Measurements from ENCODE around the gene CEACAM4.
"Not testable (repeated sequence)": the region's sequence is repeated elsewhere in the genome, so short reads cannot be mapped to it uniquely, and the experiment has no call there.

The CEACAM4 gene

DNA sequence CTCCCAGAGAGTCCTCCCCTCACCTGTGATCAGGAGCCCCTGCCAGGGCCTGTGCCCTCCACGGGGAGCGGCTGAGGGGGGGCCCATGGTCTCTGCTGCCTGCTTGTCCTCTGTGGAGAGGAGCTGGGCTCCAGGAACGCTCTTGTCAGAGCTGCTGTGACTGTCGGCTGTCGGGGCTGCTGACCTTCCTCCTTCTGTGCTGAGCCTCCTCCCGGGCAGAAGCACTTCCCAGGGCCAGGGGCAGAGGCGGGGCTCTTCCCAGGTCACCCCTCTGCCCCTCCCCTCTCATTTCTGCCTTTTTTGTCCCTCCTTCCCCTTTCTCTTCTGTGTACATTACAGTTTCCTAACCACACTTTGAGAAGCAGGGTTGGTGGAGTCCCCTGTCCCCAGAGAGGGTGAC, at the start of gene CEACAM4:
TSS of gene CEACAM4 (minus strand) at position 198 of the 400 bp plus-strand sequence. CDS start at position 87, 111 bp downstream.
- DNase-seq (ENCODE audit: low spot score) = no peak

DNA sequence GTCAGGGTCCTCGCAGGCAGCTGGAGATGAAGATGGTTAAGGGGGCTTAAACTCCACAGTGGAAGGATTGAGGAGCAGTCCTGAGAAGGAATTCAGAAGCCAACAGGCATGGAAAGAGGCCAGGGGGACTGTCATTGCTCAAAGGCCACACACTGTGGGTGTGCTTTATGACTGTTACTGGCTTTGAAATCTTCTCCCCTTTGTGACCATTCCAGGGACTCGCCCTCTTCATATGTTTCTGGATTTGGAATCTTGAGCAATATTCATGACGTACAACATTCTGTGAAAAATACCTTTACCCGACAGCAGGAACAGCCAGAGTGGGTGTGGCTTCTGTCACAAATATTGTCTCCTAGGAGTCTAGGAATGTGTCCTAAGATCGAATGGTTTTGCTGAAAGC, 44.6 kb upstream of the CEACAM4 start:
- no peak for DNase-seq (ENCODE audit: low spot score)

DNA sequence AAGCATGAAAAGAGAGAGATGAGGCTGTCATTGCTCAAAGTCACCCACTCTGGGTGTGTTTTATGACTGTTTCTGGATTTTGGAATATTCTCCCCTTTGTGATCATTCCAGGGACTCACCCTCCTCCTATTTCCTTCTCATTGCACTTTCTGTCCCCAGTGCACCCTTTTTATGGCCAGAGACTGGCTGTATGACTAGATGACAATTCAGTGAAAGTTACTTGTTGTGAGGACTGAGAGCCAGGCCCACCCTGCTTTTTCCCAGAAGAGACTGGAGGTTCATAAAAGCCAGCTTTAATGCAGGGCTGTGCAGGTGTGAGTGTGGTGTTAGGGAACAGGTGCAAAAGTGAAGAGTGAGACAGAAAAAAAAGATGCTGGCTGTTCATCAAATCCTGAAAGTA, 43.9 kb upstream of the CEACAM4 start:
- DNase-seq (ENCODE audit: low spot score) = no peak

DNA sequence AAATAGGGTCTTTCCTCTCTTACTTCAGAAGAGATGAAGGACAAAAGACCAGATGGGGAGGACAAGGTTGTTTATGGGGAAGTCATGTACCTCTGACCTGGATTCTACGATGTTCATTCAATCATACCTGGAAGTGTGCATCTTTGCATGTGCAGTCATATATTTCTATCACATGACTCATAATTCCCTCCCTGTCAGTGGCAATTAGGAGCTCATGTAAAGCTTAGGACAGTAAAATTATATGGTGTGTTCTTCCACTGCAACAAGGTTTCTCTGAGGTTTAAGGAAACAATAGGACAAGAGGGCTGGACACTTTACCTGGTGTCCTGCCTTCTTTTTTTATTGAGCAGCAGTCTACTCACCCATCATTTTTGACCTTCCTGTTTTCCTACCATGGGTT, 41.4 kb upstream of the CEACAM4 start:
- no peak for DNase-seq (ENCODE audit: low spot score)

DNA sequence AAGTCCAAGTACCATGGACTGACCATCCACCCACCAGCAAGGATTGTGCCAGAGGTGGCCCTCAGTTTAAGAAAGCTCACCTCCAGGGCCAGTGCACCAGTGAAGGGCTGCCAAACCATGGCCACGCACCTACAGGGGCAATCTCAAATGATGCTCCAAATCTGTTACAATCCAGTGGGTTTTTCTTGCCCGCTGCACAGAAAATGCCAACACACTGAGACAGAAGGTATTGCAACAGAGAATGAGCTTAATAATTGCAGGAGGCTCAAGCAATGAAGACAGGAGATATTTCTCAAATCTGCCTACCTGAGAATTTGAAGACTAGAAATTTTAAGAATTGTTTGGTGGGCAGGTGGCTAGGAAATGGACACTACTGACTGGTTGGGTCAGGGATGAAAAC, 39.2 kb upstream of the CEACAM4 start:
- DNase-seq (ENCODE audit: low spot score) = no peak

DNA sequence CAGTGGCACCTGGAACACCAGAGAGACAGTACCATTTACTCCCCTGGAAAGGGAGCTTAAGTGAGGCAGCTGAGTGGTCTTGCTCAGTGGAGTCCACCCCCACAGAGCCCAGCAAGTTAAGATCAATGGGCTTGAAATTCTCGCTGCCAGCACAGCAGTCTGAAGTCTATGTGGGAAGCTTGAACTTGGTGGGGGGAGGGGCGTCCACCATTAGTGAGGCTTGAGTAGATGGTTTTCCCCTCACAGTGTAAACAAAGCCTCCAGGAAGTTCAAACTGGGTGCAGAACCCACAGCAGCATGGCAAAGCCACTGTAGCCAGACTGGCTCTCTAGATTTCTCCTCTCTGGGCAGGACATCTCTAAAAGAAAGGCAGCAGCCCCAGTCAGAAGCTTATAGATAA, 30.3 kb upstream of the CEACAM4 start:
- no peak for DNase-seq (ENCODE audit: low spot score)

DNA sequence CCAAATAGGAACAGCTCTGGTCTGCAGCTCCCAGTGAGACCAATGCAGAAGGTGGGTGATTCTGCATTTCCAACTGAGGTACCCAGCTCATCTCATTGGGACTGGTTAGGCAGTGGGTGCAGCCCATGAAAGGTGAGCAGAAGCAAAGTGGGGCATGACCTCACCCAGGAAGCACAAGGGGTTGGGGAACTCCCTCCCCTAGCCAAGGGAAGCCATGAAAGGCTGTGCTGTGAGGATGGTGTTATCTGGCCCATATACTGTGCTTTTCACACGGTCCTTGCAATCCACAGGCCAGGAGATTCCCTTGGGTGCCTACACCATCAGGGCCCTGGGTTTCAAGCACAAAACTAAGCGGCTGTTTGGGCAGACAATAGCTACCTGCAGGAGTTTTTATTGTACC, 29.9 kb upstream of the CEACAM4 start:
- DNase-seq (ENCODE audit: low spot score) = not testable (repeated sequence)

DNA sequence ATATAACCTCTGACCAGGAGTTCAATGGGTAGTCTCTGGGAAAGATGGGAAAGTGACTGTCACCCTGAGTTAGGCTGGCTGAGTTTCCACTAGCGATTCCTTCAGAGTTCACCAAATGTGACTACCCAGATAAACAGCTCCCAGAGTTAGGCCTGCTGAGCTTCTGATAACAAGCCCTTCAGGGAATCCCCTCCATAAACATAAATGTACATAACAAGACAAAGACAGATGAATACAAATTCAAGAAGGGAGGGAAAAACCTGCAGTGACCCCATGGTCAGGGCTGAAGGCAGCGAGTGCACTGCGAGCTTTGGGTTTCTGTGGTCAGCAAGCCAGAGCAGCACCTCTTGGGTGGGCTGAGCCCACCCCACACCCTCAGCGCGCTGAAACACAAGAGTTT, 25.4 kb upstream of the CEACAM4 start:
- no peak for DNase-seq (ENCODE audit: low spot score)

DNA sequence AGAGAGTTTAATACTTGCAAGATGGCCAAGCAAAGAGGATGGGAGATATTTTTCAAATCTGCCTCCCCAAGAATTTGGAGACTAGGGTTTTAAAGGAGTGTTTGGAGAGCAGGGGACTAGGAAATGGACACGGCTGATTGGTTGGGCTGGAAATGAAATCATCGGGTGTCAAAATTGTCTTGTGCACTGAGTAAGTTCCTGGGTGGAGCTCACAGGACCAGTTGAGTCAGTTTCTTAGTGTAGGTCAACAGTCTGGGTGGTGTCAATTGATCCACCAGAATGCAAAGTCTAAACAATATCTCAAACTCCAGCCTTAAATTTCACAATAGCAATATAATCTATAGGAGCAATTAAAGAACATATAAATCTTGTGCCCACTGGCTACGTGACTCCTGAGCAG, 23.0 kb upstream of the CEACAM4 start:
- no peak for DNase-seq (ENCODE audit: low spot score)

DNA sequence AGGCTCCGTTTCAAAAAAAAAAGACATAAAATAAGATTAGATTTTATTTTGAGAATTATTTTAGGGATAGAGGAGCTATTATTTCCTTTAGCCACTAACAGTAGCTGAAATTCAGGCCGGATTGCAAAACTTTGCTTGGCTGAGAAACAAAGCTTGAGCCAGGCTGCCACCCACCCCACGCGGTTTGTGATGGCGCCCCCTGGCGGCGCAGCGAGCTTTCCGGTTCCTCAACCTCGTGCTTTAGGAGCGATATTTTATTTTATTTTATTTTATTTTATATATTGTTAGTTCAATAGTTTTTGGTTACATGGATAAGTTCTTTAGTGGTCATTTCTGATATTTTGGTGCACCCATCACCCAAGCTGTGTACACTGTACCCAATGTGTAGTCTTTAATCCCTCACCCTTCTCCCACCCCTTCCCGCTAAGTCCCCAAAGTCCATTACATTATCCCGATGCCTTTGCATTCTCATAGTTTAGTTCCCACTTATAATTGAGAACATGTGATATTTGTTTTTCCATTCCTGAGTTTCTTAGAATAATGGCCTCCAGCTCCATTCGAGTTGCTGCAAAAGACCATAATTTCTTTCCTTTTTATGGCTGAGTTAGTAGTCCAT, 19.8 kb upstream of the CEACAM4 start:
- no peak for DNase-seq (ENCODE audit: low spot score)

DNA sequence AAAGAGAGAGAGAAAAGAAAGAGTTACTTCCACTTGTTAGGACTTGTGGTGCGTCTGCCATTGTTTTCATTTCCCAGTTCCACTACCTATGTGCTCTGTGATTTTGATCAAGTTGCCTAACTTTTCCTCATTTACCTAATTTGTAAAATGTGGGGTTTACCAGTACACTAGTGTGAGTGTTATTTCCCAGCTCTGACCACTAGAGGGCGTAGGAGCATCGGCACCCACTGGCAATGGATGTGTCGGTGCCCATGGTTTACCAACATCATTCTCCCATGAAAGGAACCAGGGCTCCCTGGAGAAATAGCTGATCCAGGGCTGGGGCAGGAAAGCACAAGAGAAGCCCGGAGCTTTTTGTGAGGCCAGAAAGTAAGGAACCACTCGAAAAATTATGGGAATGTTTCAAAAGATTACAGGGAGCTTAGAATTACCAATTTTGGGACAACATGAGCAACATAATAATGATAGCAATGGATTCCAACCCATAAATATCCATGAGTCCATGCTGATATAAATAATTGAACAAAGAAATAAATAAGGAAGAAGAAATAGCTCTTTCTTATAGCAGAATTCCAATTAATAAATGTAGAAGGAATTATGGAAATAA, 15.1 kb upstream of the CEACAM4 start:
- DNase-seq (ENCODE audit: low spot score) = peak; percentile 50

DNA sequence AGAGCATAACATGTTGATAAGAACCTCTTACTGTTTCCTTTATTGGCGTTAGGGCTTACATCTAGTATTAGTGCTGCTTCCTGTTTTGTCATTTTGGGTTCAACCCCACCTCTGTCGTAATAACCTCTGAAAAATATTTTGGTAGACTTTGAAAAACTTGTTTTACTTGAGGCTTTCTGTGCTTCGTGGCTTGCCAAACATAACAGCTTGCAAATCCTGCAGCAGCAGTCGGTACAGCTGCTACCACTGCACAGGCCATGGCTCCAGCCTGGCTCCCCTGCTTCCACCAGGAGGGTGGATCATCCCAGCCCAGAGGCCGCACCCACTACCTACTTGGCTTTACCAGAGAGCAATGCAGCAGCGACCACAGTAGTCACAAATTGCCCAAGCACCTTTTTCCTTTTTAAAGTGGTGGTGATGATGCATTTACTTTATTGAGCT, 11.8 kb upstream of the CEACAM4 start:
- no peak for DNase-seq (ENCODE audit: low spot score)

DNA sequence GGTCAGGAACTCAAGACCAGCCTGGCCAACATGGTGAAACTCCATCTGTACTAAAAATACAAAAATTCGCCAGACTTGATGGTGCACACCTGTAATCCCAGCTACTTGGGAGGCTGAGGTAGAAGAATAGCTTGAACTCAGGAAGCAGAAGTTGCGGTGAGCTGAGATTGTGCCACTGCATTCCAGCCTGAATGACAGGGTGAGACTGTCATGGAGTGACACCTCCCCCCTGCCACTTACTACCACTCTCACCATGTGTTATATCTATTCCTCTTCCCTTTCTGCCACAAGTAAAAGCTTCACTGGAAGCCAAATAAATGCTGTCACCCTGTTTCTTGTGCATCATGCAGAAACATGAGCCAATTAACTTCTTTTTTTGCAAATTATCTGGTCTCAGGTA, 10.6 kb upstream of the CEACAM4 start:
- no peak for DNase-seq (ENCODE audit: low spot score)

DNA sequence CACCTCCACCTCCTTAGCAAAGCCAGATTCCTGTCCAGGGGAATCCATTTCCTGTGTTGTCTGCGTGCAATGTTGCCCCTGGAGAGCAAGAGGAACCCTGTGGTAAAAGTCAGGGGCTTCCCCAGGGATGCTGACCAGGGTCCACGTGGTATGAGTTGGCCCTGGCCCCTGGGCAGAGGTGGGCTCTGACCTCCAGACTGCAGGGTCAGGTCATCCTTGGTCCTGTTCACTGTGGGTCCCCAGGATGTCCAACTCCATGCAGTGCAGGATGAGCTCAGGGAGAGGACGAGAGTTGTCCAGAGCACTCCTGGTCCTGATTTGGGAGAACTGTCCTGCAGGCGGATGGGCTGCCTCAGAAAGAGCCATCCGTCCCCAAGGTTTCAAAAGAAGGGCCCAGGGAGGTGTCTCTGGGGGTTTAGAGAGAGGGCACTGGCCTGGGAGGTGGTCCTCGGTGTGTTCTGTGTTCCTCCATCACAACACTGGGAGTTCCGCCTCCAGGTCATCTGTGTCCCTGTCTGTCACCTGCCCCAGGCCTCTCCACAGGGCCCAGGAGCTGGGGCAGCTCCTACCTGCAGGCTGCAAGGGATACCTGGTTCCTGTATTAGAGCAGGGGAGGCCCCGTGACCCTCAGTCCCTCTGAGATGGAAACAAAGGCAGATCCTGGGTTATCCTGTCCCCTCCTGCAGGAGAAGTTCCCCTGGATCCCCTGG, 1.2 kb upstream of the CEACAM4 start:
- no peak for DNase-seq (ENCODE audit: low spot score)

DNA sequence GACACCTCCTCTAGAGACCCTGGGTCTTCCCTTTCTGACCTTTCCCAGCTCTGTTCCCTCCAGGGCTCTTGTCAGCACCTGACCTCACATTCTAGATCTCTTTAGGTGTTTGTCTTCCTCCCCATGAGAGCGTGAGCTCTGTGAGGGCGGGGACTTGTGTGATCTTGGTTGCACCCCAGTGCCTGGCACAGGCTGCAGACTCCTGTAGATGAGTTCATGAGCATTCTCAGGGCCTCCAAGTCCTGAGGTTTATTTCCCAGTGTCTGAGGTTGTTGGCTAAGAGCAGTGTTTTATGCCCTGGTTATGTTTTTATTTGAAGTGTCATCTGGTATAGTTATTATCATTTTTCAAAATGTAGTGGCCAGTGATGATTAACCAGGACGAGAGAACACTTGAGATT, 596 bp downstream of the CEACAM4 start:
- no peak for DNase-seq (ENCODE audit: low spot score)

DNA sequence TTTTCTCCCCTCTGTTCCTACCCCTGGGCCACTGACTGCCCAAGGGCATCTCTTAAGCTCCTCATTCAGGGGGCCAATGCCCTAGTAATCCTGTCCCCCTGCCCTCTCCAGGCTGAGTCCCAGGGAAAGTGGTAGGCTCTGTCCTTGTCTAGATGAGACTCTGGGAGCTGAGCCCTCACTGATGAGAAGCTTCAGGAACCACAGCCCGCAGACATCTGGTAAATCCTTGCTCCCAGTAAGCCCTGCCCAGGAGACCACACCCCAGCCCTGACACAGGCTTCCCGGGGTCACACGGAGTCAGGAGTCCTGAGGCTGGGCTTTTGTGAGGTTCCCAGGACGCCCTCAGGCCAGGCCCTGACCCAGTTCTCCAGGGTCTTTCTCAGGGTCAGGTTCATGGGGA, 1.9 kb downstream of the CEACAM4 start:
- DNase-seq (ENCODE audit: low spot score) = no peak

DNA sequence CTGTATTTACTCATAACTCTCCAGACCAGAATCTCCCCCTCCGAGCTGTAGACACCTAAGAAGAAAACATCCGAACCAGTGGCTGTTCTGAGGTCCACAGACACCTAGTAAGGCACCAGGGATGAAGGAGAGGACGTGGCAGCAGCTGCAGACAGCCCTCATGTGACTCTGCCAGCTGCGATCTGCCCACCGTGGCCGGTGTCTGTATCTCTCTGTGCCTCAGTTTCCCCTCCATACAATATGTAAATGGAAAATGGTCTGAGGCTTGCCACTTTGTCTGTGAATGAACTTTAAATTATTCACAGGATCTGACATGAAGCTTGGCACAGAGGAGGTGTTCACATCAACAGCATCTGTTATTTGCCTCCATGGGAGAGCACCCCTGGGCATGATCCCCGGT, 2.4 kb downstream of the CEACAM4 start:
- no peak for DNase-seq (ENCODE audit: low spot score)

DNA sequence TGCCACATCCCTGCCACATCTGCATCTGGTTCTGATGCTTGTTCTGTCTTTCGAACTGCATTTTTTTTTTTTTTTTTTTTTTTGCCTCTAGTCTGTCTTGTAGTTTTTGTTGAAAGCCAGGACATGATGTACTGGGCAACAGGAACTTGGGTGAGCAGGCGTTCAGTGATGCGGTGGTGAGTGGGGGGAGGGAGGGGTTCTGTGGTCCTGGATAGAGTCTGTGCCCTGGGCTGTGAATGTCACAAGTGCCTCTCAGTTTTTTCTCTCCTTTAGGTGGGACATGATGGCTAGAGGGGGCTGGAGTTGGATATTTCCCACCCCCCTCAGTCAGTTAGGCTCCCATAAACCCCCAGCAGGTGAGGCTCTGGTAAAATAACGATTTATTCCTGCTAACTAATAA, 3.5 kb downstream of the CEACAM4 start:
- DNase-seq (ENCODE audit: low spot score) = no peak

DNA sequence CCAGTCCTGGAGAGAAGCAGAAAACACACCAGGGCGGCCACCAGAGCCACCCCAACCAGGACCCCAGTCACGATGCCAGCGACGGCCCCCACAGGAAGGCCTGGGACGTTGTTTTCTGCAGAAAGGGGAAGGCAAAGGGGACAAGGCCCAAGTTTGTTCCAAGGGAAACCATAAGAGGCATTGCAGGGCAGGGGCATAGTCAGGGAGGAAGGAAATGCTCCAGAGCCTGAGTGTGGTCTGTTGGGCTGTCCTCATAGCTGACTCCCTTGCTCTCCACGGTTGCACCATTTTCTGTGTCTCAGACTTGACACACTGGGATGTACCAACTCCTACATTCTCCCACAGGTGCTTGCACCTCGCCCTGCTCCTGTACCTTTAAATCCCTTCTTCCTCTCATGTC, 5.2 kb downstream of the CEACAM4 start:
- DNase-seq (ENCODE audit: low spot score) = no peak

DNA sequence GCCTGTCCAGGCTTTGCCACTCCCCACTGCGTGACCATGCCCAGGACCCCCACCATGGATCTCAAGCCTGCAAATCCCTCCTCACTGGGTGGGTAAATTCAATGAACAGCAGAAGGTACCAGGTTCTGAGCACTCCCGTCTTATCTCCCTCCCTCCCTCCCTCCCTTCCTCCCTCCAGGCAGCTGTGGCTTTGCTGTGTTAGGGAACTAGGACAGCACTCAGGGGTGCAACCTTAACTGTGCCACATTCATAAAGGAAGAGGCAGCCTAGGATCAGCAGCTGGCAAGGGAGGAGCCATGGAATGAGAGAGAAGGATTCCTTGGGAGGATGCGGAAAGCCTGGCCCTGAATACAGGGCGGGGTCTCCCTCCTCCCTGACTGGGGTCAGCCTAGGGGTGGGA, 5.6 kb downstream of the CEACAM4 start:
- no peak for DNase-seq (ENCODE audit: low spot score)

DNA sequence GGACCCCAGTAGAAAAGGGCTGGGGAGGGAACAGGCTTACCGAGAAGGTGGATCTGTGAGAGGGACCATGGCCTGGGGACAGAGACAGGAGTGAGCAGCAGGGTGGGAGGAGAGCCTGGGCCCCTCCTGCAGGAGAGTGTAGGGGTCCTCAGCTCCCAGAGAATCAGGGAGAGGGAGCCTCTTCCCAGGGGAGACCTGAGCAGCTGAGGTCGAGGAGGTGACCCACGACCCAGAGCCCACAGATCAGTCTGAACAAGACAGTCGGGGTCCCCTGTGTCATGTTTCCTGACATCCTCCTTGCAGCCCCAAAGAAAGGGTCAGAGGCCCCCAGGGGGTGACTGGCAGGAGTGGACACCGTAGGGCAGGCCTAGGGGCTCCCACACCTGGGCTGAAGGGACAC, 6.7 kb downstream of the CEACAM4 start:
- DNase-seq (ENCODE audit: low spot score) = no peak

DNA sequence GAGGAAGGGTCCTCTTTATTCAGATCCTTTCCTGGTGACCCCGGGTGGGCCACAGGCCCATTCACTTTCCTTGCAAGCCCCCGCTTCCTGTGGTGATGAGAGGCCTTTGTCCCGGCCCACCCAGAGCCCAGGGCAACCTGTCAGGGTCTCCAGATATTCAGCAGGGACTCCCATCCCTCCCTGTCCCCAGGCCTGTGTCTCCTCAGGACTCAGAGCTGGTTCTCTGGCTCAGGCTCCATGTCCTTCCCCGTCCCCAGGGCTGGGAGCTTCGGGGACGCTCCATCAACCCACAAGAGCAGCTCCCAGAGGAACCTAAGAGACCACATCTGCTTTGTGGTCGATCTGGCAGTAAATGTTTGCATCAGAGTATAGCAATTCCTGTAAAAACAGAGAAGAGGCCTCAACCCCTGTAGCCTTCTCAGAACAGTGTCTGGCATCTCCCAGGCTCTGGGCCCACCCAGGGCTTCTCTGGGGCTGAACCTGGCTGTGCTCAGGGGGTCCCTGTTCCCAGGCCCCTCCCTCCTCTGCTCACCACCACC, 7.8 kb downstream of the CEACAM4 start:
- DNase-seq (ENCODE audit: low spot score) = no peak
